HPDE6-E6E7 (cell line): ENCODE data around the gene WWC2.
"Not testable (repeated sequence)": the region's sequence is repeated elsewhere in the genome, so short reads cannot be mapped to it uniquely, and the experiment has no call there.

ENCODE experiments used
- DNase-seq: peaks from one replicate; pipeline ENCODE4 v3.0.0; 2011; ENCODE audit warnings: missing footprints; ENCODE audit errors: extremely low spot score

Gene WWC2

DNA sequence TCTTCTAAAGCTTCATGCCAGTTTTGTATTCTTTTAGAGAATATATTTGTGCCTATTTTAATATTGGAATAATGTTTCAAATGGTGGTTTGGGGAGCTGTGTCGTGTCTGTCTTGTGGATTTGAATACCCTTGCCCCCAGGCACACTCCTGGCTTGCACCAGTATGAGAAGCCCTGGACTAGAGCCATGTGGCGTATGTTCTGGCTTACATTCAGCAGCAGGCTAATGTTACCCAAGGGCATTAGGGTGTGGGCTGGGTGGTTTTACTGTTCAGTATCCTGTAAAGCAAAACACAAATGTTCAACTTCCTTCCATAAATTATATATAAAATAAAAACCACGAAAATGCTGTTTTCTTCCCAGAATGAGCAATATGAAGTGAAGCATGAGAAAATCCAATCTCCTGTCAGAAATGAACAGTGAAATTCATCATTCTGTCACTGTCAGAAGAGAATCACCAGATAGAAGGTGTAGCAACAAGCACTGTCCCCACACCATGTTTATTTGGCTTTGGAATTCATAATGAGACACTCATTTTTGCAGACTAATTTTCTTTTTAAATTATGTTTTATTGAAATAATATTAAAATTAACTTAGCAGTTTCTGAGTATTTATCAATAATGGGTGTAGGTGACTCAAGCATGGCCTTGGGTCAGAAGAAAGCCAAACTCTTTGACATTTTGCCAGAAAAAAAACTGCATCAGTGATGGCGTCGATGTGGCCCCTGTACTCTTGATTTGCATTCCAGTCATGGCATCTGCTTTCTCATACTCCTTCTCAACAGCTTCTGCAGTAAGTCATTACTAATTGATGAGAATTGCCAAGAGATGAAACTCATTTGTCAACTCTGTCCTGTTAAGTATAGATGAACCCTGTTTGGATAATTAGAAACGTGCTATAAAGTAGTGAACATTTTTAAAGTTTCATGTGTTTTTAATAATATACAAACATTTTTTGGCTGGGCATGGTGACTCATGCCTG lies 43.8 kb downstream of the WWC2 start:
- DNase-seq, result peak; percentile 60

DNA sequence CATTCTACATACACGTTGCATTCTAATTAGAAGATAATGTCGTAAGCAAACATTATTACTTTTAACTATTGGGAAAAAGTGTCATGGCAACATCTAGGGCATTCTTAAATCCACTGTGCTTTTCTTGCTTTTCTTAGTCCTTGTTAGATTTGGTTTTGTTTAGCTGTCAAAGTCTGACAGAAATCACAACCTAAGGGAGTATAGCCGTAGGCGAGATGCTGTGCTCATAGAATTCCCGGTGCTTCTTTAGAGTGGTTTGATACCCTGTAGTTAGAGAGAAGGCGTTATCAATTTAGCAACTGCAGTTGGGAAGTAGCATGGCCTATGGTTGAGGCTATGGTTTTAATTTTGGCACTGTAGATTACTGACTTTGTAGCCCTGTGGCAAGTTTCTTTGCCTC lies 45.7 kb downstream of the WWC2 start:
- no peak for DNase-seq

DNA sequence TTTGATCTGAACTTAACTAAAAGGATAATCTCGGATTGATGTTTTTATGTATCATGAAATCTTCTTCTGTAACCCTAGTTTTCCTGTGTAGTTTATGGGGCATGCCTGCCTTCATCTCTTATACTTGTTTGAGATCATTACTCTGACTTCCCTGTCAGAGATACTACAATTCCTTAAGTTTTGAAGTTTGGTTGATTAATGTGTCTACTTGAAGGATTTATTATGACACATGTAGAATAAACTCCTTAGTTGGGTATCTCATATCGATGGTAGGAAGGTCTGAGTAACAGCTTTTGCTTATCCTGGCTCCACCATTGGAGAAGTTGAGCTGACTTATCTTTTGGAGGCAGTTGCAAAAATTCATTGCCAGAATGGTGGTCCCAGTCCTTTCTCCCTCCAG lies 46.7 kb downstream of the WWC2 start:
- DNase-seq, result no peak

DNA sequence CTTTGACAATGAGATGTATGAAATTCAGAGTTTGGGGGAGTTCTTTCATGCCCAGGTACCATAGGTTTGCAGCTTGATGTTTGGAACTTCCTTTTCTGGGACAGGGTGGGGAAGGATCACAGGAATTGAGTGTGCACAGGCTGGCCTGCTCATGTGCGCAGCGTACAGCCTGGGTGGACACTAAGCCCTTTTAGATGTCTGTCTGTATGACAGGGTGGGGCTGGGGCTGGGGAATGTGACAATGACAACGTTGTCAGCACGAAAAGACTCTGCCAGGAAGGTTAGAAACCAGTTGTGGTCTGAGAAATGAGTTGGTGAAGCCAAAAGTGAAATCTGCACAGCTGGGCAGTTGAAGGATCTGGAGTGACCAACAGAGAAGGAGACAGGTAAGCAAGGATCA lies 47.4 kb downstream of the WWC2 start:
- DNase-seq, result no peak

DNA sequence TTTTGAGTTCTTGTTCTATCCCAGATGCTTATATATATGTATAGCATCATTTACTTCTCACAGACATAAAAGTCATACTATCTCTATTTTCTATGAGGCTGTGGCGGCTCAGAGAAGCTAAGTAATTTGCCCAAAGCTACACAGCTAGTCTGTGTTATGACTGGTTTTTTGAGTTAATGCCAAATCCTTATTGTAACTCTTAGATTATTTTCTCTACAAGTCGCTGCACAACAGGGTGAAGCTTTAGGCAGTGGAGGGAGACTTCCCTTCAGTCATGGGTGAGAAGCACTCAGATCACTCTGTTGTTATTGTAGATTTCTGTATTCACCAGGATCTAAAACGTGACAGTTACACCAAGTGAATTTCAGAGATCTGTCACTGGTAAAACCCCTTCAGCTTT lies 48.1 kb downstream of the WWC2 start:
- DNase-seq, result no peak

DNA sequence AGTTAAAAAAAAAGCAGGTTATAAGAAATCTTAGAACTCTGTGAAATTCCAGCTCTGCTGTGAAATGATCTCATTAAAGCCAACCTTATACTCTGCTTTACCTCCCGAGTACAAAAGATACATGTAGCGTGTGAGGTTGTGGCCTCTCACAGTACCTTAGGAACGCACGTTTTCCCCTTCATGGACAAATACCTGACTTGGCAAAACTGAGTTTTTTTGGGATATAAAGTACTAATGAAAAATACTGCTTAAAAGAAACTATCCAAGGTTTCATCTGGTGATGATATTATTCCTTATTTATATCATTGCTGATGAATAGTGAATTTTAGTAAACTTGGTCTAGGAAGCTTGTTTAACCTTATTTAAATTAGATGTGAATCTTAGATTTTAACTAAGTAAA lies 48.9 kb downstream of the WWC2 start:
- no peak for DNase-seq

DNA sequence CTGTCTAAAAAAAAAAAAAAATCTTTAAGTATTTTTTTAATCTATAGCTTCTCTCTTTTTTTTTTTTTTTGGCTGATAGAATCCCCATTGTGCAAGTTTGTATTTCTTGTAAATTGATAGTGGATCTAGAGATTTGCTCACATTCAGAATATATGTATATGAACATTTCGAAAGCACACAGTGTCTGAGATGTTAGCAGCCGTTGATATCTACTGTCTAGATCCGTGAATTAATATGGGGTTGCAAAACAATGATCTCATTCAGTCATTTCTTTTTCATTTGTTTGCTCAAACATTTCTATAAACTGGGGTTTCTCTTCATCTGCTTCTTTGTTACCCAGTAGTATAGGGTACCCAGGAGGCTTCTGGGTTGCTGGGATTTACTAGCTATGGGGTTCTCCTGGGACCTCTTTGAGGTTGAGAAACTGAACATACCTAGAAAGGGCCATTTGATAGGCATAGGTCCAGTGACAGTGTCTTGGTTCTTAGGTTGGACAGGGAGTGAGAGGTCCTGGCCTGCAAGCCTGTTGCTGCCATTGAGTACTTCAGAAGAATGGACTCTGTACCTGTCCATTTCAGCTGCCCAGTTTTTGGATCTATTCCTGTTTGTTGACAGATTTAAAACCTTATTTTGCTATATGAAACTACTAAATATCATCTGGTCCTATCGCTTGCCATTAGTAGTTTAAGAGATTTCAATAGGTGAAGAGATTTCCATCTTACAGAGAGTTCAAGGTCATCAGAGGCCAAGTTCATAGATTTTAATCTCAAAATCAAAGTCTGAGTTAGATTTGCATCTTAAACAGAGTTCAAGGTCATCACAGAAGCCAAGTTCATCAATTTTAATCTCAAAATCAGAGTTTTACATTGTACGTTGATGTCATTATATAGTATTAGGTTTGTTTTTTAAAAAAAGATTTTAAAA lies 50.8 kb downstream of the WWC2 start:
- DNase-seq, result no peak

DNA sequence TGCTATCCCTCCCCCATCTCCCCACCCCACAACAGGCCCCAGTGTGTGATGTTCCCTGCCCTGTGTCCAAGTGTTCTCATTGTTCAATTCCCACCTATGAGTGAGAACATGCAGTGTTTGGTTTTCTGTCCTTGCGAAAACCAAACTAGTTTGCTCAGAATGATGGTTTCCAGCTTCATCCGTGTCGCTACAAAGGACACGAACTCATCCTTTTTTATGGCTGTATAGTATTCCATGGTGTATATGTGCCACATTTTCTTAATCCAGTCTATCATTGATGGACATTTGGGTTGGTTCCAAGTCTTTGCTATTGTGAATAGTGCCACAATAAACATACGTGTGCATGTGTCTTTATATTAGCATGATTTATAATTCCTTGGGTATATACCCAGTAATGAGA lies 51.6 kb downstream of the WWC2 start:
- DNase-seq, result not testable (repeated sequence)

DNA sequence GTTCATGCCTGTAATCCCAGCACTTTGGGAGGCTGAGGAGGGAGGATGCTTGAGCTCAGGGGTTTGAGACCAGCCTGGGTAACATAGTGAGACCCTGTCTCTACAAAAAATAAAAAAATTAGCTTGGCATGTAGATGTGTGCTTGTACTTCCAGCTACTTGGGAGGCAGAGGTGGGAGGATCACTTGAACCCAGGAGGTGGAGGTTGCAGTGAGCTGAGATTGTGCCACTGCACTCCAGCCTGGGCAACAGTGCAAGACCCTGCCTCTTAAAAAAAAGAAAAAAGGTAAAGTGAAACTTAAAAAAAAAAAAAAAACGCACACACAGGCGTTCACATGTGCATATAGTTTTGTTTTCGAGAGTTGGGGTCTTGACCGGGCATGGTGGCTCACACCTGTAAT lies 53.2 kb downstream of the WWC2 start:
- not testable (repeated sequence) for DNase-seq

DNA sequence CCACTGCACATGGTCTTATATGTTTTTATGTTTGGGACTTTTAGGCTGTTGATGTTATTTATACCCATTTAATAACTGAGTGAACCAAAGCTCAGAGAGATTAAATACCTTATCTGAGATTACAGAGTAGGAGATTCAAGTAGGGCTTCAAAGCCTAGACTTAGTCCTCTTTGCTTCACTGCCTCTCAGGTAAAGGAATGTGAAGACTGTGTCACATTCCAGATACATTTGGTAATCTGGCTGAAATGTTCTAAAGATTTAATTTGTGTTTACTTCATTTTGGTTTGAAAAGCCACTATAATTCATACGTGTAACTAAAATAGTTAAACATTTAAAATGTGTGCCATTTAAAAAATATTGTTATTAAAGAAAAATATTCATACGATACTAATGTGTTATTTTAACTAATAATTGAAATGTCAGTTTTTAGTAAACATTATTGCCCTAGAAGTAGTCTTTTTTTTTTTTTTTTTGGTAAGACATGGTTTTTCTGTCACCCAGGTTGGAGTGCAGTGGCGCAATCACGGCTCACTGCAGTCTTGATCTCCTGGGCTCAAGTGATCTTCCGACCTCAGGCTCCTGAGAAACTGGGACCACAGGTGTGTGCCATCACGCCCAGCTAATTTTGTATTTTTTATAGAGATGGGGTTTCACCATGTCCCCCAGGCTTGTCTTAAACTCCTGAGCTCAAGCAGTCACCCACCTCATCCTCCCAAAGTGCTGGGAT lies 54.3 kb downstream of the WWC2 start:
- no peak for DNase-seq

DNA sequence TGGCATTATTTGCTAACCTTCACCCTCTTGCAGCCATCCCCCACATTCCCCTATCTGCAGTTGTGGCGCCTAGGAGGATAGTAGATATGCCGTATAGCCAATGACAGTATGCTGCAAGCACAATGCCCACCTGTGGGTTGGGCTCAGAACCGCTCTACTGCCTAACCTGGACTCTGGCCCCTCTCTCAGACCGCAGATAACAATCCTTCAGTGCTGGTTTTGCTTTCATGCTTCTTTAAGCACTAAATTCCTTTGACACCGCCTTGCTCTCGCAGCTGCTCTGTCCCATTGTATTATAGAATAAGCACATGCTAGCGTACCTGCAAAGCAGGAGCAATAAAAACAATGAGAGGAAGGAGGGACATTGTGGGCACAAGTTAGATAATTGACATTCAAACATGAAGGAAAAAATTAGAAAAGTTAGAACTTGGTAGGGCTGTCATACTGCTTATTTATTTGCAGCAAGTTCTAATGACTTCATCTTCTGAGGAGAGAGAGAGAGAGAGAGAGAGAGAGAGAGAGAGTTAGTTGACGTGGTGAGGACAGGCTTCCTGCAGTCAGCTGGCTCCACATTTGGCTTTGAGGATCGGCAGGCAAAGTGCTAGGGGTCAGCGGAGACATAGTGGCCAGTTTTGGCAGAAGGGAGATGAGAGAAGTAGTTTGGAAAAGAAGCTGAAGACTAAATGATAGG lies 55.8 kb downstream of the WWC2 start:
- no peak for DNase-seq

DNA sequence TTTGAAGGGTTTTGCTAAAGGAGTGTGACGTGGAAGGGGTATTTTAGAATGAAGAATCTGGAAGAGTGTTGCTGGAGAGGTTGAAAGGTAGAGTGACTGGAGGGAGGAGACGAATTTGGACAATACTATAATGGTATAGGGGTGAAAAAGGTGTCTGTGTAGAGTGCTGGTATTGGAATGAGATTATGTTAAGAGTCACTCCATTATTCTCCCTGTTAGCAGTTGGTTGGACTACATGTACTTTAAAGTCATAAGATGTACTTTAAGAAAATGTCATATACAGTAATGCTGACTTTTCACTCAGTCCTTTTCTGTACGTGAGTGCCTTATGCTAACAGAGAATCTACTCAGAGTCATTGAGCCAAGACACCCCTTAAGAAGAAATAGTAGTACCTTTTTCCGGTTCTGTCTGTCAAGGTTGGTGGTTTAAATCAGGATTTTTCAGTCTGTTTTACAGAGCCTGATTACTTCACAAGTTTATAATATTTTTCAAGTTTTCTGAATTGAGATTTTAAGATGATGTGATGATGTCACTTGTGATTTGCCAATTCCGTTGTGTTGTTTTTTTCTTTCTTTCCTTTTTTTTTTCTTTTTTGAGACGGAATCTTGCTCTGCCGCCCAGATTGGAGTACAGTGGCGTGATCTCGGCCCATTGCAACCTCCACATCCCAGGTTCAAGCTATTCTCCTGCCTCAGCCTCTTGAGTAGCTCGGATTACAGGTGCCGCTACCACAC lies 56.6 kb downstream of the WWC2 start:
- no peak for DNase-seq

DNA sequence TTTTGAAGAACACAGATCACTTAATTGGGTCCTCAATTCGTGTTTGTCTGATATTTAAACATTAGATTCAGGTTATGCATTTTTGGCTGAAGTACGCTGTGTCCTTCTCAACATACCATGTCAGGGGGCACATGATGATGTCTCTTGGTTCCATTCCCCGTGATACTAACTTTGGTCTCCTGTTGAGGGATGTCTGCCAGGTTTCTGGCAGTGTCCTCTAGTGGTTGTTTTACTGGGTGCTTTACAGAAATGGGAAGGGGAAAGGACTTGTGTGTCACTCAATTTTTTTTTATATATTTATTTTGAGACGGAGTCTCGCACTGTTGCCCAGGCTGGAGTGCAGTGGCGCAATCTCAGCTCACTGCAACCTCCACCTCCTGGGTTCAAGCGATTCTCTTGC lies 58.2 kb downstream of the WWC2 start:
- DNase-seq, result no peak

DNA sequence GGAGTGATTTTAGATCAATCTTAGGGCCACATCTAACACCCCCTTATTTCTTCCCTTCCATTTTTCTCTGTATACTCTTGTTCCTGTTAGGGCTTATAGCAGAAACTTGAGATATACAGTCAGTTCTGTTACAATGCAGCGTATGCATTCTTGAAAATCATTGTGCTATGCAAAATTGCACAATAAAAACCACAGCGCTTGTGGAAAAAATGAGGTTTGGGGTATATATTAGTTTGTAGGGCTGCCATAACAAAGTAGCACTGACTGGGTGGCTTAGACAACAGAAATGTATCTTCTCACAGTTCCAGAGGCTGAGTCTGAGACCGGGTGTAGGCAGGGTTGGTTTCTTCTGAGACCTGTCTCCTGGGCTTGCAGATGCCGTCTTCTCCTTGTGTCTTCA lies 59.0 kb downstream of the WWC2 start:
- no peak for DNase-seq

DNA sequence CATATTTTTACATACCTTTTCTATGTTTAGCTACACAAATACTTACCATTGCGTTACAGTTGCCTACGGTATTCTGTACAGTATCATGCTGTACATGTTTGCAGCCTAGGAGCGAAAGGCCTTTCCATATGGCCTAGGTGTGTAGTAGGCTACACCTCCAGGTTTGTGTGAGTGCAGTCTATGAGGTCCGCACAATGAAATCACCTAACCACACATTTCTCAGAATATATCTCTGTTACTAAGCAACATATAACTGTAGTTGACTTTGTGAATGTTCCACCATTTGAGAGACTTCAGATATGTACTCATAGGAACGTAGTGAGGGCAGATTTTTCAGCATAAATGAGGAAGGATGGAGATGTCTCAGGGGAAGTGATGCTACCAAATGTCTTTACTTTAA lies 62.6 kb downstream of the WWC2 start:
- no peak for DNase-seq

DNA sequence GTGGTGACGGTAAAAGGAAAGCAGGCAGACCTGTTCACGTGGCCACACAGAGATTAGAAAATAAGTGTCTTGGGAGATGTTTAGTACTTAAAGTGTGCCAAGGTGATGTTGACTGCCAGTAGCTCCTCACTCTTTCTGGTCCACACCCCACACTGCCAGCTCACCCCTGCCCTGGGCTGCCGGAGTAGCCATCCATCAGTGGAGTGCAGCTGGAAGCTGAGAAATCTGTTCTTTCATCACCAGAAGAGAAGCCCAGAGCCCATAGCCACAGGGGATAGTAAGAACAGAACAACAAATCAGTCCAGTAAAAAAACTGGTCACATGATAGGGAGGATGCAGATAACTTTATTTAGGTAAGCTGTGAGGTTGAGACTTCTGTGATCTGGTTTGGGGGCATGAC lies 64.1 kb downstream of the WWC2 start:
- no peak for DNase-seq

DNA sequence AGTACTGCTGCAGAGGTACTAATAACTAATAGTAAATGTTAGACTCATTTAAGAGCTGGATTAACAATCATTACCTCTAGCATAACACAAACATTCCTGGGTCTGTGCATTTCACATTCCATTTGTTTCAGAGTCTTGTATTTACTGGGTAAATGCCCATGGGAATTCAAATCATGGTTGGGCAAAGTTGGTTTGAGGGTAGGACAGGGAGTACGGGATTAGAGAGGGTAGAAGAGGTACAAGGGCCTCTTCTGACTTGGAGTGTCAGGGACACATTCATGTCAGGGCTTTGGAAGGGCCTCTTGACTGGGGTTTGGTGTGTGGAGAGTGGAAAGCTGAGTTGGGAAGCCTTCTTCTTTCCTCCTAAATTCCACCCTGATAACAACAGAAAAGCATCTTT lies 65.9 kb downstream of the WWC2 start:
- no peak for DNase-seq

DNA sequence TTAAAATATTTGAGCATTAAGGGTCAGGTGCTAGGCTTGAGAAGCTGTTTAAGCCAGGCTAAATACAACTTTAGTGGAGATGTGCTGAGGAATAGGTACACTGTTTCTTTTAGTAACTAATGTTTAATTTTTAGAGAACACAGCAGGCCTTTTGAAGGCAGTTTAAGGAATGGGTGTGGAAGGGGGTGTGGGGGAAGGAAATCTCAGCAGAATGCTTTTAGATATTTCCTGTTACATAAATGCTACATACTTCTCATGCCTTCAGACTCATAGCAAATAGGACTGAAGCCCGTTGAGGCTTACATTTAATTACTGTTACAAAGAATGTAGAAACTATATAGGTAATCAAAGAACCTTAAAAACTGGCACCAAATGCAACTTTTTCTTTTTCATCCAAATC lies 66.3 kb downstream of the WWC2 start:
- DNase-seq, result no peak

DNA sequence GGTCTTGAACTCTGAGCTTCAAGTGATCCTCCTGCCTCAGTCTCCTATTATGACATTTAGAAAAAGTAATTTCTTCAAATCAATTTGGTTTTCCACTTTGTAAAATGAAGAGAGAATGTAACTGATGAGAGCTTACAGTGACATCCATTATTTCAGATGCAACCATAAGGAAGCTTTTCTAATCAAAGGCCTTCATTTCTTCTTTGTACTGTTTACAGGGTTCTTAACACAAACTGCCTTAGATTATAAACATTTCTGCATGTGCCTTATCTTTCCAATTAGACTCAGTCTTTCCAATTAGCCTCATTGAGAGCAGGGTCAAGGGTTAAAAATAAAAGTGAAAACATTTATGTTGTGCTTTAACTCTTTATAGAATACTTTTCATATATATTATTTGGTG lies 71.8 kb downstream of the WWC2 start:
- DNase-seq, result no peak

DNA sequence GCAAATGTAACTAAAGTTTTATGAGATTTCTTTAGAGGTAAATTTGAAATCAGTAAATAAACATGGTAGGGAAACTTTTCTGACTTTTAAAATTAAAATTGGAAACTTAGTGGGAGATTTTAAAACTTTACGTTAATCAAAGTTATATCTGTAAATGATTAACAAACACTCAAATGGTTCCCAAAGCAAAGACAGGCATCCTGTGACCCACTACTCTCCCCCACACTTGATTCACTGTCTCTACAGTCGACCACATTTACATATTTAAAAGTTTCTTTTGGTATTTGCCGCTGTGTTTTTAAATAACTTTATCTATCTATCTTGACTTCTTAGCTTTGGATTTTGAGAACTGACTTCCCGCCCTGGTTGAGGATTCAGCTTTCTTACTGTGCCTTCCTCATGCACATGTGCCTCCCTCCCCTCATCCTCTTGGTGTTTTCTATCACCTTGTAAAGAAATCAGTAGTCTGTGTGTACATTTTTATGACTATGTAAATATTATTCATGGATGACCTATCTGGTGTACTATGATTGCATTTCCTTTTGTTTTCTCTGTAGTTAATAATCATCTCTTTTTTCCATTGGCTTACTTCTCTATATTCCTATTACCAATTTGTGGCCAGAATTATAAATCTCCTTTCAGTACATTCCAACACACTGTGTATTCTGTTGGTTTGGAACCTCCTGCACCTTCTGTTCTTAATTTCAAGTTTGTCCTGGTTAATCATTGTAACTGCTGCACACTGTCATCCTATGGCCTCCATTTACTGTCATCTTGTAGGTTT lies 72.6 kb downstream of the WWC2 start:
- DNase-seq, result no peak
